Gastroesophageal sphincter (tissue), 4 donors: ENCODE data around the gene C6orf141. TPM values are rescaled to one million over a fixed set of nuclear protein-coding genes. Genes with fewer than 3 reads are reported as not detected.
A peak's percentile ranks its signal among the peaks of the same experiment; 100 is the strongest.

Experiments
- ATAC-seq: fragments of 150-250 bp; one replicate; pipeline ENCODE4 v1.9.1; 2016; ENCODE audit warnings: mild to moderate bottlenecking, moderate library complexity
- H3K27ac ChIP-seq, 4 donors: fragments of 200-600 bp; sonication (generic) in 3 of 4; 1 replicate in 3 of 4; 2 replicates in 1 of 4; pipeline ENCODE4 v1.5.1; 2016 to 2019
- H3K27me3 ChIP-seq: fragments of 200-600 bp; sonication (generic); one replicate; pipeline ENCODE4 v1.5.1; 2019
- H3K36me3 ChIP-seq, 2 donors: fragments of 200-600 bp; sonication (generic); one replicate each; pipeline ENCODE4 v1.5.1; 2019; ENCODE audit warnings: control low read depth in 1 of 2
- H3K4me1 ChIP-seq, 3 donors: fragments of 200-600 bp; sonication (generic); 1 replicate in 2 of 3; 2 replicates in 1 of 3; pipeline ENCODE4 v1.5.1; 2016 to 2019; ENCODE audit warnings: control low read depth in 2 of 3
- H3K4me3 ChIP-seq, 2 donors: fragments of 200-600 bp; sonication (generic); one replicate each; pipeline ENCODE4 v1.5.1; 2019; ENCODE audit warnings: mild to moderate bottlenecking in 1 of 2, moderate library complexity in 1 of 2
- H3K9me3 ChIP-seq, 3 donors: fragments of 200-600 bp; sonication (generic); one replicate each; pipeline ENCODE4 v1.5.1; 2017 to 2019; ENCODE audit warnings: control low read depth in 2 of 3
- EP300 ChIP-seq: sonication (generic); formaldehyde crosslinking; IDR thresholded peaks from one replicate; pipeline ENCODE4 v1.6.1; 2017; ENCODE audit warnings: antibody characterized with exemption, mild to moderate bottlenecking
- POLR2A ChIP-seq, 2 donors: fragments of 450-650 bp; IDR thresholded peaks; one replicate each; pipeline ENCODE4 v1.6.1; 2017; ENCODE audit warnings: antibody characterized with exemption in 2 of 2, mild to moderate bottlenecking in 2 of 2, moderate library complexity in 1 of 2
- POLR2AphosphoS5 ChIP-seq: sonication (generic); formaldehyde crosslinking; IDR thresholded peaks from one replicate; pipeline ENCODE4 v1.6.1; 2017; ENCODE audit warnings: antibody characterized with exemption
- WGBS, 2 donors: methylation state at CpG; one replicate each; pipeline ENCODE4 v1.1.5; 2018; ENCODE audit warnings: low coverage in 1 of 2; 5-methylcytosine and 5-hydroxymethylcytosine counted together
- total RNA-seq, 4 donors: library from RNA; depleted of rRNA; stranded (reverse); fragments of >200 nt; gene quantifications; one replicate each; pipeline ENCODE4 v1.1.0, GENCODE V29; 2016
- TF ChIP-seq, protein P1 (sequence below), 4 experiments: fragments of 200-600 bp in 2 of 4; fragments of 450-650 bp in 2 of 4; sonication (generic) in 1 of 4; IDR thresholded peaks; one replicate each; pipeline ENCODE4 v1.5.1; 2017 to 2019; ENCODE audit warnings: antibody characterized with exemption in 4 of 4, mild to moderate bottlenecking in 2 of 4, moderate library complexity in 2 of 4

The C6orf141 gene
- total RNA-seq, 4 donors from 2014 or later: 1.6 to 2.6 (median 2.1) TPM

DNA sequence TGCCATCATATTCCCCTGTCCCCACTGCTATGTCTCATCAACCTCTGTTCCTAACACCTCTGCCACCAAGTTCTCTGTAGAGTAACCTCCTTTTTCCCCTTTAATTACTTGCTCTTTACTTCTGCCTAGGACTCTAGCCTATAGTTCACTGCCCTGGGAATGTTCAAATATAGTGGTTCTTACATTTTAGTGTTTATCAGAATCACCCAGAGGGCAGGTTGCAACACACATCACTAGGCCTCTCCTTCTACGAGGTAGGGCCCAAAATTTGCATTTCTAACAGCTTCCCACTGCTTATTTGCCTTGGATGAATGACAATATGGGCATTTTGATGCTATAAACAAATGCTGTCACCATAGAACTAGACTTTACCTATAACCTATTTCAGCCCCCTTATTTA, 23.1 kb upstream of the C6orf141 start:
- TF ChIP-seq EP300: no peak
- TF ChIP-seq POLR2A (IDR thresholded peaks at IDR 0.05): no peak
- TF ChIP-seq, protein P1, sequence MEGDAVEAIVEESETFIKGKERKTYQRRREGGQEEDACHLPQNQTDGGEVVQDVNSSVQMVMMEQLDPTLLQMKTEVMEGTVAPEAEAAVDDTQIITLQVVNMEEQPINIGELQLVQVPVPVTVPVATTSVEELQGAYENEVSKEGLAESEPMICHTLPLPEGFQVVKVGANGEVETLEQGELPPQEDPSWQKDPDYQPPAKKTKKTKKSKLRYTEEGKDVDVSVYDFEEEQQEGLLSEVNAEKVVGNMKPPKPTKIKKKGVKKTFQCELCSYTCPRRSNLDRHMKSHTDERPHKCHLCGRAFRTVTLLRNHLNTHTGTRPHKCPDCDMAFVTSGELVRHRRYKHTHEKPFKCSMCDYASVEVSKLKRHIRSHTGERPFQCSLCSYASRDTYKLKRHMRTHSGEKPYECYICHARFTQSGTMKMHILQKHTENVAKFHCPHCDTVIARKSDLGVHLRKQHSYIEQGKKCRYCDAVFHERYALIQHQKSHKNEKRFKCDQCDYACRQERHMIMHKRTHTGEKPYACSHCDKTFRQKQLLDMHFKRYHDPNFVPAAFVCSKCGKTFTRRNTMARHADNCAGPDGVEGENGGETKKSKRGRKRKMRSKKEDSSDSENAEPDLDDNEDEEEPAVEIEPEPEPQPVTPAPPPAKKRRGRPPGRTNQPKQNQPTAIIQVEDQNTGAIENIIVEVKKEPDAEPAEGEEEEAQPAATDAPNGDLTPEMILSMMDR (IDR thresholded peaks at IDR 0.05): no peak
- TF ChIP-seq POLR2AphosphoS5: no peak
- Histone ChIP-seq H3K9me3 (no peaks in the 10 kb centered on the region), H3K4me3 (no peak overlapping the region), H3K4me1 (no peaks in the 10 kb centered on the region), H3K27me3 (no peaks in the 10 kb centered on the region), H3K36me3 (no peaks in the 10 kb centered on the region), H3K27ac (no peak overlapping the region)
- ATAC-seq: no peak
- WGBS, 2 donors: 50% methylated on average over 1 of the region's 1 CpG; no CpG with 5 or more reads in 1 of the 2 donors

DNA sequence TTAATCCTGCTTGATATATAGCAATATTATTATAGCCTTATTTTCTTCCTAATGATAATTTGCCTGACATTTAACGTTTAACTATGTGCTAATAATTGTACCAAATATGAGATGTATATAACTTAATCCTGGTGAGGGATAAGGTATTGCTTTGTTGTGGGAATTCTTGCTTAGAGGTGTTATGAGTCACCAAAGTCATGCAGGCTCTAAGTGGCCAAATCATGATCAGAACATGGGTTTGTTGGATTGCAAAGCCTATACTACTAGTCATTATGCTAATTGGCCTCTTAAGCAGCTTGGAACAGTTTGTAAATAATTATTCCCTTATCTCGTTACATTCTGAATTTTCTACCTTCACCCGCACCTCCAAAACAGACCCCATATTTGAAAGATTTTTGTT, 21.9 kb upstream of the C6orf141 start:
- Histone ChIP-seq H3K27ac (no peak overlapping the region), H3K27me3 (no peaks in the 10 kb centered on the region), H3K9me3 (no peaks in the 10 kb centered on the region), H3K36me3 (no peaks in the 10 kb centered on the region), H3K4me3 (no peak overlapping the region), H3K4me1 (no peaks in the 10 kb centered on the region)
- 48 to 58% methylated on average over 3 of the region's 3 CpGs for WGBS, 2 donors
- no peak for ATAC-seq
- TF ChIP-seq POLR2A (IDR thresholded peaks at IDR 0.05): no peak
- TF ChIP-seq POLR2AphosphoS5: no peak
- no peak for TF ChIP-seq EP300
- TF ChIP-seq, protein P1 (IDR thresholded peaks at IDR 0.05): no peak

DNA sequence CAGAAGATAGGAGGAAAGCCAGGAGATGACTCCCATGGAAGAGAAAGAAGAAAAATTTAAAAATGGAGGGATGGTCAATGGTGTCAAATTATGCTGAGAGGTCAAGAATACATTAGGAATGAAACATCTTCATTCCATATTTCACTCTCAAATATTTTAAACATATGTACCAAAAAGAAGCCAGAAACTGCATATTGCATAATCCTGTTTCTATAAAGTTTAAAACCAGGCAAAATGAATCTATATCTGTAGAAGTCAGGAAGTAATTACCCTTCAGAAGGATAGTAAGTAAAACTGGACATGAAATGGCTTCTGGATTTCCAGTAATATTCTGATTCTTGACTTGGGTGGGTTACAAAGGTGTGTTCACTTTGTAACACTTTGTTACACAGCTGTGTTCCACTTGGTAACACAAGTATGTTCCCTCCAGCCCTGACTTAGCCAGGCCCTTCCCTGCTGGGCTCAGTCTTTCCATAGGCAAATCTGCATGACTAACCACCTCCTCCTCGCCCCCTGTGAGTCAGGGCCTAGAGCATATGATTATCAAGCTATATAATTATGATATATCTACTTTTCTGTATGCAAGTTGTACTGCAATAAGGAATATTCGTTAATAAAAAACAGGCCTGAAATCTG, 20.2 kb upstream of the C6orf141 start:
- no peaks in the 10 kb centered on the region for H3K36me3 ChIP-seq
- no peaks in the 10 kb centered on the region for H3K27me3 ChIP-seq
- 56% methylated on average over 2 of the region's 2 CpGs; no CpG with 5 or more reads in 1 of the 2 donors for WGBS, 2 donors
- ATAC-seq: no peak
- H3K4me1 ChIP-seq: no peaks in the 10 kb centered on the region
- no peaks in the 10 kb centered on the region for H3K9me3 ChIP-seq
- H3K4me3 ChIP-seq: no peak overlapping the region
- TF ChIP-seq POLR2A (IDR thresholded peaks at IDR 0.05) (no peak), POLR2AphosphoS5 (no peak), EP300 (no peak)
- TF ChIP-seq, protein P1 (IDR thresholded peaks at IDR 0.05): no peak
- no peak overlapping the region for H3K27ac ChIP-seq

DNA sequence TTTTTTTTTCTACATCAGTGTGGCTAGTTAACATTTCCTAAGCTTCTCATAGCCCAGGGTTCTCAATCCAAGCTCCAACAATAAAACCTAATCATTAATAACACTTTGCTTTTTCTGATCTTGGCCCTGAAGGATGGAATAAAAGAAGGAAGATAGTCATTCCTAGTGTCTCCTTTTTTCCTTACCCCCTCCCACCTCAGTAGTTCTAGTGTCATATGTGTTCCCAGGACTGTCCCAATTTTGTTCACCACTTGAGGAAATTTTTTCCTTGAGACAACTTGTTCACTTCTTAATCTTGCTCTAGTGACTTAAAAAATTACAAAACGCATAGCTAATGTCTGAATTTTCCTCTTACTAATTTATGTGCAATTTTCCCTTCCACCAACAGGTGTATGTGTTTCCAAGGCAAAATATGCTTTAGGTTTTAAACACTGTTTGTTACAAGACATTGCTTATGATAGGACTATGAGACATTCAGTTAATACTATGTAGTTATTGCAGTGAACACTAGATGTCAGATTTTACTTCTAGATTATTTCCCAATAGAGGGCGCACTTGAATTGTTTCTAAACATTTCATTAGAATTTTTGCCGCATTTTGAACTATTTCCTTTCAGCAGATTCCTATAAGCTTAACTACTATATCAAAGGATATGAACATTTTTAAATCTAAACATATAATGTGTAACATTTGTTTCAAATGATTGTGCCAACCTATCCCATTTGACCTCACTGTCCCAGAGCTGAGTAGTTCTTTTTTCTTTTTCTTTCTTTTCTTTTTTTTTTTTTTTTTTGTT, 18.5 kb upstream of the C6orf141 start:
- WGBS, 2 donors: 9 to 22% methylated on average over 3 of the region's 3 CpGs
- no peaks in the 10 kb centered on the region for H3K27me3 ChIP-seq
- no peak overlapping the region for H3K27ac ChIP-seq
- H3K9me3 ChIP-seq: no peaks in the 10 kb centered on the region
- no peak overlapping the region for H3K4me3 ChIP-seq
- no peaks in the 10 kb centered on the region for H3K36me3 ChIP-seq
- no peaks in the 10 kb centered on the region for H3K4me1 ChIP-seq
- TF ChIP-seq EP300 (no peak), POLR2A (IDR thresholded peaks at IDR 0.05) (no peak), POLR2AphosphoS5 (no peak)
- TF ChIP-seq, protein P1 (IDR thresholded peaks at IDR 0.05): peak; percentile 52 to 73 (median 58)
- ATAC-seq: peak; percentile 55

DNA sequence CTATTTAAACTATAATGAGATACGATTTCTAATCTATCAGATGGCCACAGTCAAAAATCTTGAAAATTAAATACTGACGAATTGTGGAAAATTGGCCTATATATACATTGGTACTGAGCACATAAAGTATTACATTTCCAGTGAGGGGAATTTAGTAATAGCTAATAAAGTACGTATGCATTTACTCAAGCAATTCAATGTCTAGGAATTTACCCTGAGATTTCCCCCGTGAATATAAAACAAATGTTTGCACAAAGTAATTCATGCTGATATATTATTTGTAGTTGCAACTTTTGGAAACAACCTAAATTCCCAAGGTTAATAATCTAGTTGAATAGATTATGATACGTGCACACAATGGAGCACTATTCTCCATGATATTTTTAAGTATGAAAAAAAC, 14.7 kb upstream of the C6orf141 start:
- Histone ChIP-seq H3K4me3 (no peak overlapping the region), H3K9me3 (no peaks in the 10 kb centered on the region), H3K27me3 (no peaks in the 10 kb centered on the region), H3K36me3 (no peaks in the 10 kb centered on the region), H3K4me1 (no peaks in the 10 kb centered on the region), H3K27ac (no peak overlapping the region)
- no peak for ATAC-seq
- TF ChIP-seq EP300 (no peak), POLR2AphosphoS5 (no peak), POLR2A (IDR thresholded peaks at IDR 0.05) (no peak)
- TF ChIP-seq, protein P1 (IDR thresholded peaks at IDR 0.05): no peak
- 62 to 77% methylated on average over 5 of the region's 5 CpGs for WGBS, 2 donors
